Raji (cell line): ENCODE data around the gene ANKRD11.

Experiments used
- POLR2A ChIP-seq: IDR thresholded peaks from 2 replicates; pipeline ENCODE4 v1.6.1; 2011; ENCODE audit warnings: low read depth, low read length, control low read depth; ENCODE audit not compliant: insufficient read depth

ANKRD11 gene

GRCh38 chr16:89224665-89225064 lies 265.7 kb downstream of the ANKRD11 start:
- no peak for TF ChIP-seq POLR2A

DNA sequence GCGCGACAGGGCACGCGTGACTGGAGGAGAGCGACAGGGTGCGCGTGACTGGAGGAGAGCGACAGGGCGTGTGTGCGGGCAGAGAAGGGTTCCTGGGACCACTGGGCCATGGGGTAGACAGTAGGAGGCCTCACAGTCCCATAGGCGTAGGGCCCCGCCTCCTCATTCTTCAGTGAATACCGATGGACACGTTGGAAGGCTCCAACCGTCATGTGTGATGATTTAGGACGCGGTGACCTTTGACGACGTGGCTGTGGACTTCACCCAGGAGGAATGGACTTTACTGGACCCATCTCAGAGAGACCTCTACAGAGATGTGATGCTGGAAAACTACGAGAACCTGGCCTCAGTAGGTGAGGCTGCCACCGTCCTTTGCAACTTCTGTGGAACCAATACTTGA lies 267.4 kb downstream of the ANKRD11 start:
- TF ChIP-seq POLR2A, result no peak

GRCh38 chr16:89221604-89222003 lies 268.8 kb downstream of the ANKRD11 start:
- TF ChIP-seq POLR2A, result no peak

DNA sequence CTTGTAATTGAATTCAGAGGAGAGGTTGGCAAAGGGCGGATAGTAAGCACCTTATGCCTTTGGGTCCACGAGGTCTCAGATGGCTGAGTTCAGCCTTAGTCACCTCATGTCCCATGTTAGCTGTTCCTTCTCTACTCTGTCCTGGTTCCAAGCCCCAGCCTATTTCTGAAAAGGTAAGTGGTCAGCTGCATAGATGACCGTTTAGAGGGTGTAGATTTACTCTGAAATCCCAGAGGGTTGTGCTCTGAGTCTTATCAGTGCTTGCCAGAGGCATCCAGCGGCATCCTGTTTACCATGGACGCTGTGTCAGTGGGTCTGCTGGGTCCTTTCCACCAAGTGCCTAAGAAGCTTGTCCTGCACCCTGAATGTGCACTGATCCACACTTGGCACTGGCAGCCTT lies 271.0 kb downstream of the ANKRD11 start:
- no peak for TF ChIP-seq POLR2A
